ENCODE results near the gene RC3H2. TPM values are rescaled to one million over a fixed set of nuclear protein-coding genes. Genes with fewer than 3 reads are reported as not detected.
"Not testable (repeated sequence)": the region's sequence is repeated elsewhere in the genome, so short reads cannot be mapped to it uniquely, and the experiment has no call there.

The RC3H2 gene
- polyA plus RNA-seq, 2 of the 4 experiments (the other 2 are of a cell fraction), result 15.1 to 43.6 TPM

- TF ChIP-seq RAD21 (conservative IDR thresholded peaks at IDR 0.05 in 1 of 2, IDR thresholded peaks at IDR 0.05 in 1 of 2) (no peak), NFE2L2 (conservative IDR thresholded peaks at IDR 0.05; ENCODE audit: low read length) (no peak), HOXB13 (CRISPR knock-in tag; IDR thresholded peaks at IDR 0.05; ENCODE audit: low read depth) (no peak)
Observed at GRCh38 chr9:122879443-122879842, 25.7 kb downstream of the RC3H2 start (continued).

- no peaks in the 10 kb centered on the region for H3K4me1 ChIP-seq
- no peaks in the 10 kb centered on the region for H3K9me3 ChIP-seq
- no peak overlapping the region for H3K27ac ChIP-seq
- TF ChIP-seq HOXB13 (CRISPR knock-in tag; IDR thresholded peaks at IDR 0.05; ENCODE audit: low read depth) (no peak), SREBF2 (IDR thresholded peaks at IDR 0.05) (no peak), GATA3 (IDR thresholded peaks at IDR 0.05; ENCODE audit: borderline replicate concordance) (no peak), BCL3 (IDR thresholded peaks at IDR 0.05) (no peak), TFCP2L1 (CRISPR knock-in tag; IDR thresholded peaks at IDR 0.05) (no peak), MYC (IDR thresholded peaks at IDR 0.05; ENCODE audit: borderline replicate concordance, low read length) (no peak), EP300 (IDR thresholded peaks at IDR 0.05) (no peak), CEBPB (IDR thresholded peaks at IDR 0.05) (no peak), SMC3 (IDR thresholded peaks at IDR 0.05) (no peak), HDAC2 (IDR thresholded peaks at IDR 0.05) (no peak), CTCF (IDR thresholded peaks at IDR 0.05) (no peak), FOSB (CRISPR knock-in tag; IDR thresholded peaks at IDR 0.05) (no peak), FOSL2 (IDR thresholded peaks at IDR 0.05) (no peak), FOSL2 (CRISPR knock-in tag; IDR thresholded peaks at IDR 0.05) (no peak), FOXS1 (CRISPR knock-in tag; IDR thresholded peaks at IDR 0.05) (no peak), HOXB5 (CRISPR knock-in tag; IDR thresholded peaks at IDR 0.05) (no peak), KDM1A (IDR thresholded peaks at IDR 0.05; ENCODE audit: low read depth) (no peak), ZC3H11A (IDR thresholded peaks at IDR 0.05) (no peak), NFE2L2 (conservative IDR thresholded peaks at IDR 0.05; ENCODE audit: low read length) (no peak), MAZ (IDR thresholded peaks at IDR 0.05; ENCODE audit: borderline replicate concordance, low read depth, low read length) (no peak)
- ChIA-PET POLR2A (interaction anchor here (0.9 kb wide), 1 partner anchor 65 kb away, joined by 3 read pairs; the partner anchor contains the start of gene RABGAP1), CTCF (interaction anchor here (0.6 to 1.3 kb wide), 2 partner anchors 18 to 22 kb away, joined by 3 to 4 read pairs; no protein-coding TSS in a partner anchor)
- FAIRE-seq (no peak), DNase-seq (ENCODE audit: low read depth in 1 of 2, low spot score in 1 of 2) (no peak), ATAC-seq (no peak)
- 97% methylated on average over 1 of the region's 1 CpG for WGBS (ENCODE audit: missing lambda C conversion rate)
- no peak overlapping the region for H3K4me3 ChIP-seq
- H3K4me2 ChIP-seq, result no peak overlapping the region
Observed at GRCh38 chr9:122875523-122875922, 29.6 kb downstream of the RC3H2 start.

- H3K27ac ChIP-seq; H3K9me3 ChIP-seq; H3K4me3 ChIP-seq; DNase-seq (ENCODE audit: low read depth in 1 of 2, low spot score in 1 of 2); CTCF ChIA-PET; FAIRE-seq; H3K4me2 ChIP-seq; H3K4me1 ChIP-seq; POLR2A ChIA-PET; ATAC-seq: not testable (repeated sequence)
- WGBS (ENCODE audit: missing lambda C conversion rate), result no CpG with 5 or more reads among the region's 27 CpGs
Observed at GRCh38 chr9:122867276-122867675, 37.9 kb downstream of the RC3H2 start.

- FAIRE-seq (no peak), DNase-seq (ENCODE audit: low read depth in 1 of 2, low spot score in 1 of 2) (no peak), ATAC-seq (no peak)
- Histone ChIP-seq H3K4me3 (no peak overlapping the region), H3K4me2 (no peak overlapping the region), H3K27ac (no peak overlapping the region), H3K9me3 (no peaks in the 10 kb centered on the region), H3K4me1 (peaks cover 11% of the 10 kb centered on the region)
- CTCF ChIA-PET, result no interaction called here
- WGBS (ENCODE audit: missing lambda C conversion rate), result no CpG with 5 or more reads among the region's 5 CpGs
- POLR2A ChIA-PET, result no interaction called here
- TF ChIP-seq EHF (CRISPR knock-in tag; IDR thresholded peaks at IDR 0.05) (no peak), REST (IDR thresholded peaks at IDR 0.05) (no peak), FOSL2 (IDR thresholded peaks at IDR 0.05) (no peak), FOSL2 (CRISPR knock-in tag; IDR thresholded peaks at IDR 0.05) (no peak)
Observed at GRCh38 chr9:122866079-122866478, 39.1 kb downstream of the RC3H2 start.
